ENCODE data around the gene COL1A2. TPM values are rescaled to one million over a fixed set of nuclear protein-coding genes. Genes with fewer than 3 reads are reported as not detected.

The COL1A2 gene
- total RNA-seq, 2 experiments from 2014 or later: 0.26 to 0.35 TPM

DNA sequence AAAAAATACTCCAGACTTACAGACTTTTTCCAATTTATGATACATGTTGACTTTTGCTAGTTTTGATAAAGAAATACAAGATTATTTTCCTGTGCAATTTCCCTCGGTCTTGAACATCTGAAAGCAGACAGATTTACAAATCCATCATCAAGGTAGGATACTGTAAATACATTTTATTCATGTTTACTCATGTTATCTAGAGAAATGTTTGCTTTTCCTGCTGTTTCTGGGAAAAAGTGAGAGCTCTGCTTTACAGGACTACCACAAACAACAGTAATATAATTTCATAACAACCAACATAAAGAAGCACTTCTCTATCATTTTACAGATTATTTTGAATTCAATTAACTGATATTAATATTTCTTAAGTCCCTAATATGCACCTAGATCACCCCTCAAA lies 83.2 kb downstream of the COL1A2 start:
- CTCF ChIA-PET: no interaction called here
- Mint-ChIP-seq H3K36me3 (ENCODE audit: low read depth) (no peaks in the 10 kb centered on the region), H3K4me1 (ENCODE audit: low read depth) (no peaks in the 10 kb centered on the region), H3K4me3 (no peak overlapping the region), H3K9me3 (no peaks in the 10 kb centered on the region), H3K27me3 (ENCODE audit: low read depth) (peaks cover 12% of the 10 kb centered on the region), H3K27ac (no peak overlapping the region)
- DNase-seq: no peak
- intact Hi-C loops (cut with micrococcal nuclease): no loop called here

DNA sequence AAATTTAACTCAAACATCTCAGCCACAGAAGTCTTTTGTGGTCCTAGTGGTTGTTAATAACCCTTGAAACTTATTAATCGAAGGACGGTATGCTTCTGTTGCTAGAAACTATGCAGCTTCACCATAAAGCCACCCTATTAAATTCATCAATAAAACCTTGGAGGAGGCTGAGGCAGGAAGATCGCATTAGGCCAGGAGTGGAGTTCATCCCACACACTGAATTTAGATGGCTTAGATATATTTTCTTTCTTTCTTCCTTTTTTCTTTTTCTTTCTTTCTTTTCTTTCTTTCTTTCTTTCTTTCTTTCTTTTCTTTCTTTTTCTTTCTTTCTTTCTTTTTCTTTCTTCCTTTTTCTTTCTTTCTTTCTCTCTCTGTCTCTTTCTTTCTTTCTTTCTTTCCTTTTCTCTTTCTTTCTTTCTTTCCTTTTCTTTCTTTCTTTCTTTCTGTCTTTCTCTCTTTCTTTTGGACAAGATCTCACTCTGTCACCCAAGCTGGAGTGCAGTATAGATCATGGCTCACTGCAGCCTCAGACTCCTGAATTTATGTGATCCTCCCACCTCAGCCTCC lies 84.0 kb downstream of the COL1A2 start:
- CTCF ChIA-PET: no interaction called here
- intact Hi-C loops (cut with micrococcal nuclease): no loop called here
- peaks cover 16% of the 10 kb centered on the region for H3K27me3 Mint-ChIP-seq (ENCODE audit: low read depth)

More for the DNA sequence above, 84.0 kb downstream of the COL1A2 start:
- H3K36me3 Mint-ChIP-seq (ENCODE audit: low read depth): no peaks in the 10 kb centered on the region
- H3K9me3 Mint-ChIP-seq: no peaks in the 10 kb centered on the region
- no peaks in the 10 kb centered on the region for H3K4me1 Mint-ChIP-seq (ENCODE audit: low read depth)
- no peak overlapping the region for H3K4me3 Mint-ChIP-seq
- no peak overlapping the region for H3K27ac Mint-ChIP-seq
- DNase-seq: no peak

Other genes starting within 250 kb of the COL1A2 start
- gene CASD1, start 114.9 kb downstream of the COL1A2 start, total RNA-seq: 10 to 100 TPM; 11.6 to 16.4 TPM

Measured in activated naive CD4-positive, alpha-beta T cell treated with anti-CD3 and anti-CD28 coated beads for 36 hours (primary cell).